NB4 (cell line): ENCODE data around the gene SLC5A10.

Experiments used
- DNase-seq: peaks from one replicate; pipeline ENCODE4 v3.0.0; 2010; ENCODE audit warnings: low read depth
- H3K4me3 ChIP-seq: one replicate; pipeline ENCODE4 v1.5.1; 2011; ENCODE audit warnings: mild to moderate bottlenecking, low read depth, low read length, moderate library complexity
- CTCF ChIP-seq: IDR thresholded peaks from one replicate; pipeline ENCODE4 v1.5.1; 2012; ENCODE audit warnings: low read depth, low read length
- MAX ChIP-seq: IDR thresholded peaks from 2 replicates; pipeline ENCODE4 v1.6.1; 2011; ENCODE audit warnings: low read depth, low read length
- MYC ChIP-seq: IDR thresholded peaks from 2 replicates; pipeline ENCODE4 v1.6.1; 2011; ENCODE audit warnings: low read depth, low read length
- POLR2A ChIP-seq: IDR thresholded peaks from 2 replicates; pipeline ENCODE4 v1.6.1; 2011; ENCODE audit warnings: mild to moderate bottlenecking; ENCODE audit not compliant: insufficient read length; ENCODE audit errors: extremely low read depth

SLC5A10 gene

GRCh38 chr17:18960803-18961511, 9.0 kb downstream of the SLC5A10 start:
- TF ChIP-seq POLR2A (no peak), MAX (peak; percentile 96), CTCF (peak; percentile 82), MYC (peak; percentile 75)
- DNase-seq = peak; percentile 76
- H3K4me3 ChIP-seq = no peak overlapping the region

GRCh38 chr17:18961634-18962493, 9.9 kb downstream of the SLC5A10 start:
- DNase-seq = no peak
- TF ChIP-seq MYC (no peak), POLR2A (no peak), MAX (no peak), CTCF (no peak)
- no peak overlapping the region for H3K4me3 ChIP-seq

- no peak for DNase-seq
- no peak overlapping the region for H3K4me3 ChIP-seq
- TF ChIP-seq CTCF = no peak
- no peak for TF ChIP-seq MAX
- no peak for TF ChIP-seq POLR2A
- TF ChIP-seq MYC = no peak
Observed at GRCh38 chr17:18962494-18962815, 10.5 kb downstream of the SLC5A10 start.

- DNase-seq = no peak
- H3K4me3 ChIP-seq = no peak overlapping the region
- TF ChIP-seq POLR2A = no peak
- TF ChIP-seq MAX = no peak
- no peak for TF ChIP-seq MYC
- TF ChIP-seq CTCF = no peak
Observed at GRCh38 chr17:18963126-18964017, 11.4 kb downstream of the SLC5A10 start.

- no peak for DNase-seq
- TF ChIP-seq POLR2A (no peak), MYC (no peak), MAX (no peak), CTCF (no peak)
Observed at GRCh38 chr17:18964018-18964351, 12.0 kb downstream of the SLC5A10 start.

More at GRCh38 chr17:18964018-18964351, 12.0 kb downstream of the SLC5A10 start:
- H3K4me3 ChIP-seq = no peak overlapping the region
